Activated T-cell treated with anti-CD3 and anti-CD28 coated beads, Interleukin-2, amount 50 U/mL, for 72 hours (primary cell): ENCODE data around the gene HBG2. TPM values are rescaled to one million over a fixed set of nuclear protein-coding genes. Genes with fewer than 3 reads are reported as not detected.
"Not testable (repeated sequence)": the region's sequence is repeated elsewhere in the genome, so short reads cannot be mapped to it uniquely, and the experiment has no call there.

Experiments
- ATAC-seq, 2 donors: fragments of 150-1000 bp; cut with Tn5 transposase; replicated peaks in 1 of 2; 2 replicates each; pipeline ENCODE4 v1.10.0; 2021; ENCODE audit warnings: moderate library complexity in 2 of 2, mild to moderate bottlenecking in 1 of 2
- DNase-seq, 2 donors: peaks; one replicate each; pipeline ENCODE4 v3.0.0; 2021 to 2022; ENCODE audit warnings: mixed read lengths in 1 of 2
- H3K27ac Mint-ChIP-seq: one replicate; pipeline ENCODE4 v1.8.0; 2022; ENCODE audit warnings: mild to moderate bottlenecking, moderate library complexity, mixed read lengths
- H3K27me3 Mint-ChIP-seq: one replicate; pipeline ENCODE4 v1.8.0; 2022; ENCODE audit warnings: low read depth, mixed read lengths
- H3K36me3 Mint-ChIP-seq, 2 donors: one replicate each; pipeline ENCODE4 v1.8.0; 2022; ENCODE audit warnings: mixed read lengths in 2 of 2, mild to moderate bottlenecking in 1 of 2; ENCODE audit not compliant: insufficient read depth in 2 of 2
- H3K4me1 Mint-ChIP-seq: one replicate; pipeline ENCODE4 v1.8.0; 2022; ENCODE audit warnings: low read depth, mixed read lengths
- H3K4me3 Mint-ChIP-seq, 2 donors: one replicate each; pipeline ENCODE4 v1.8.0; 2022; ENCODE audit warnings: mild to moderate bottlenecking in 2 of 2, mixed read lengths in 2 of 2, moderate library complexity in 2 of 2
- H3K9me3 Mint-ChIP-seq, 2 donors: one replicate each; pipeline ENCODE4 v1.8.0; 2022; ENCODE audit warnings: mixed read lengths in 2 of 2
- total RNA-seq, 2 donors: library from RNA; stranded (reverse); gene quantifications; one replicate each; pipeline ENCODE4 v1.2.3, GENCODE V29; 2022

The HBG2 gene
- total RNA-seq, 2 donors from 2014 or later = not detected

DNA sequence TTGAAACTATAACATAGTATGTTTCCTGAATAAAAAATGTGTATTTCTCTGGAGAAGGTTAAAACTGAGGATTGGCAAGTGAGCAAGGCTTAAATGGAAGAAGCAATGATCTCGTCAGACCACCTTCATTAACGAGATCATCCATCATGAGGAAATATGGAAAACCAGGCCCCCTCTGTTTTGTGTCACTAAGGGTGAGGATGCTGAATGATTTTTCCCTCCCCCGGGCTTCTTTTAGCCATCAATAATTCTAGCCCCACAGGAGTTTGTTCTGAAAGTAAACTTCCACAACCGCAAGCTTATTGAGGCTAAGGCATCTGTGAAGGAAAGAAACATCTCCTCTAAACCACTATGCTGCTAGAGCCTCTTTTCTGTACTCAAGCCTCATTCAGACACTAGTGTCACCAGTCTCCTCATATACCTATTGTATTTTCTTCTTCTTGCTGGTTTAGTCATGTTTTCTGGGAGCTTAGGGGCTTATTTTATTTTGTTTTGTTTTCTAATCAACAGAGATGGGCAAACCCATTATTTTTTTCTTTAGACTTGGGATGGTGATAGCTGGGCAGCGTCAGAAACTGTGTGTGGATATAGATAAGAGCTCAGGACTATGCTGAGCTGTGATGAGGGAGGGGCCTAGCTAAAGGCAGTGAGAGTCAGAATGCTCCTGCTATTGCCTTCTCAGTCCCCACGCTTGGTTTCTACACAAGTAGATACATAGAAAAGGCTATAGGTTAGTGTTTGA is 21.0 kb upstream of the HBG2 start:
- no peak for ATAC-seq
- Mint-ChIP-seq H3K36me3 (no peaks in the 10 kb centered on the region), H3K27me3 (peaks cover 7% of the 10 kb centered on the region), H3K9me3 (no peaks in the 10 kb centered on the region), H3K4me3 (no peak overlapping the region), H3K4me1 (no peaks in the 10 kb centered on the region), H3K27ac (no peak overlapping the region)
- no peak for DNase-seq

DNA sequence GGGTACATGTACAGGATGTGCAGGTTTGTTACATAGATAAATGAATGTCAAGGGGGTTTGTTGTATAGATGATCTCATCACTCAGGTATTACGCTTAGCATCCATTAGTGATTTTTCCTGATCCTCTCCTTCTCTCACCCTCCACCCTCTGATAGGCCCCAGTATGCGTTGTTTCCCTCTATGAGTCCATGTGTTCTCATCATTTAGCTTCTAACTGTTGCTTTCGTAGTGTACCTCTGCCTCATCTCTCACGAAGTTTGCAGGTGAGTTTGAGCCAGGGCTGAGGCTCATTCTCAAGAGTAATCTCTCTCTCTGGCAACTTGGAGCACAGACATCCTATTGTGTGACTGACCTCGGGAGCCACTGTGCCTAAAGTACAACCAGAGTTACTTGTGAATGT is 19.8 kb upstream of the HBG2 start:
- Mint-ChIP-seq H3K36me3 (no peaks in the 10 kb centered on the region), H3K27me3 (peaks cover 7% of the 10 kb centered on the region), H3K4me3 (no peak overlapping the region), H3K27ac (no peak overlapping the region), H3K9me3 (no peaks in the 10 kb centered on the region), H3K4me1 (no peaks in the 10 kb centered on the region)
- no peak for DNase-seq
- ATAC-seq = no peak

DNA sequence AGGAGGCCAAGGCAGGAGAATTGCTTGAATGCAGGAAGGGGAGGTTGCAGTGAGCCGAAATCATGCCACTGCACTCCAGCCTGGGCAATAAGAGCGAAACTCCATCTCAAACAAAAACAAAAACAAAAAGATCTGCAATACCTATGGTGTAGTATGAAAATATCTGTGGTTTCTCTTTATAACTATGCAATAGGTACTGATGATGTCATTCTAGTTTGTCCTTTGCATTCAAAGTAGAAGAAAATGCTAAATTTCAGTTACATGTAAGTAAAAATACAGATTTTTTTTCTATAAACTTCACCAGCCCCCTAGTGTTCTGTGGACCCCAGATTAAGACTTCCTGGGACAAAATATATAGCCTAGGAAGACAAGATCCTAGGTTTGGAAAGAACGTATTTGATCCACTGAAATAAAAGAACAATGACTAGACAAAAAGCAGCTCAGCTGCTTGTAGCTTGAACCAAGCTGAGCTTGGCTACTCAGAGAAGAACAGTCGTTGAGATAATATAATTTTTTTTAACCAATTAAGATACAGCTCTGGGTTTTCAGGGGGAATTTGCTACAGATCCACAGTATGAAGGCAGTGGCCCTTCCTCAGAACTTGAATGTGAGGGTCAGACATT is 17.9 kb upstream of the HBG2 start:
- DNase-seq (no peak), ATAC-seq (no peak)
- no peak overlapping the region for H3K27ac Mint-ChIP-seq
- H3K4me3 Mint-ChIP-seq = no peak overlapping the region
- no peaks in the 10 kb centered on the region for H3K4me1 Mint-ChIP-seq
- H3K27me3 Mint-ChIP-seq = peaks cover 7% of the 10 kb centered on the region
- H3K36me3 Mint-ChIP-seq = no peaks in the 10 kb centered on the region
- H3K9me3 Mint-ChIP-seq = no peaks in the 10 kb centered on the region

DNA sequence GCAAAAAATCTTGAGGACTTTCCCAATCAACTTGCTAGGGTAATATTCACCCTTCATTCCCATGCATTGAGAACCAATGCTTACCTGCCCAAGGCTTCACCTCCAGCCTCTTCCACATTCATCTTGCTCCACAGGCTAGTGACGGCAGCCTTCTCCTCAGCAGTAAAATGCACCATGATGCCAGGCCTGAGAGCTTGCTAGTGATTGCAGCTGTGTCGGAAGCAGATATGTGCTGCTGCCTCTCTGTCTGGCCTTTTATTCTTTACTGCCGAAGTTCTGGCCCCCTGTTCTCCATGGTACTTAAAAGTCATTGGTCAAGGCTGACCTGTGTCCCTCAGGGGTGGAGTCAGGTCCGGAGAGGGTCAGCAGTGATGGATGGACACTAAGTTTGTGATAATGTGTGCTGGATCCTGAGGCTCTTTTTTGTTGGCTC is 15.2 kb upstream of the HBG2 start, which contains the start of gene HBE1:
TSS of gene HBE1 (minus strand) at position 231 of the 433 bp plus-strand sequence. CDS start at position 176, 55 bp downstream.
- H3K4me1 Mint-ChIP-seq = no peaks in the 10 kb centered on the region
- no peak for ATAC-seq
- DNase-seq = no peak
- H3K27ac Mint-ChIP-seq = no peak within 1 kb of the TSS
- H3K36me3 Mint-ChIP-seq = no peaks in the 10 kb centered on the region
- peaks cover 7% of the 10 kb centered on the region for H3K27me3 Mint-ChIP-seq
- no peak within 1 kb of the TSS for H3K4me3 Mint-ChIP-seq
- no peaks in the 10 kb centered on the region for H3K9me3 Mint-ChIP-seq

DNA sequence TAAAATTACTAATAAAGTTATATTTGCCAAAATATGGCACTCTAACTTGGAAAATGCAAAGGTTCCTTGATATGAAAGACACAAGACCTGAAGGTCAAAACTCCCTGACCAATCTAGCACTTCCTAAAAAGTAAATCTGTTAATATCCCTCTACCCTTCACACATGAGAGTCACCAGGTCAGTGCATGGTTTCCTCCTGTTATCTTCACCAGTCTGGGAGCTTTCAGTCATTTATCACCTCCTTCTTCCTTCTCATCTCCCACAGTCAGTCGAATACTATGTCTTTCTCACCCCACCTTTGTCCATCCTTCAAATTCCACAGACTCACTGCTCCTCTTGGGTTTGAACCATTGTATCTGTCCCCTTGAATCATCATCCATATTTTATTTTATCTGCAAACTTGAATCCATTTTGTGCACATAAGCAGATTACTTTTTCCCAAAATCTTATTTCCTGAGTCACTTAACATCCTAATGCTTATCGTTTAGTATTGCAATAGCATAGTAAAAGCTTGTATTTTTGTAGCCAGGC is 12.5 kb upstream of the HBG2 start:
- ATAC-seq (no peak), DNase-seq (no peak)
- no peaks in the 10 kb centered on the region for H3K4me1 Mint-ChIP-seq
- H3K4me3 Mint-ChIP-seq = no peak overlapping the region
- no peak overlapping the region for H3K27ac Mint-ChIP-seq
- no peaks in the 10 kb centered on the region for H3K36me3 Mint-ChIP-seq
- H3K9me3 Mint-ChIP-seq = peaks cover 0 to 1% of the 10 kb centered on the region in 2 donors
- H3K27me3 Mint-ChIP-seq = peaks cover 7% of the 10 kb centered on the region

DNA sequence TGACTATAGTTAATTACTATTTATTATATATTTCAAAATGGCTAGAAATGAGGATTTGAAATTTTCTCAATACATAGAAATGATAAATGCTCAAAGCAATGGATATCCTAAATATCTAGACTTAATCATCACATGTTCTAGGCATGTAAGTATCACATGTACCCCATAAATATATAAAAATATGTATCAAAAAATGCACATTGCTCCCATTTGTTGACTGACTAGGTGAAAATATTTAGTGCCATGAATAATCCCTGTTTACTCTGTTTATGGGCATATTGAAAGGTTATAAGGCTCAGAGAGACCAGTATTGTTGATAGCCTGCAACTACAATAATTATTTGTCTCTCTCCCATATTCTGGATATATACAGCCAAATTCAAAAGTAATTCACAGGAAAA is 12.0 kb upstream of the HBG2 start:
- peaks cover 5% of the 10 kb centered on the region for H3K27me3 Mint-ChIP-seq
- no peak overlapping the region for H3K27ac Mint-ChIP-seq
- no peak overlapping the region for H3K4me3 Mint-ChIP-seq
- H3K4me1 Mint-ChIP-seq = no peaks in the 10 kb centered on the region
- H3K9me3 Mint-ChIP-seq = peaks cover 0 to 2% of the 10 kb centered on the region in 2 donors
- ATAC-seq = no peak
- no peaks in the 10 kb centered on the region for H3K36me3 Mint-ChIP-seq
- no peak for DNase-seq

DNA sequence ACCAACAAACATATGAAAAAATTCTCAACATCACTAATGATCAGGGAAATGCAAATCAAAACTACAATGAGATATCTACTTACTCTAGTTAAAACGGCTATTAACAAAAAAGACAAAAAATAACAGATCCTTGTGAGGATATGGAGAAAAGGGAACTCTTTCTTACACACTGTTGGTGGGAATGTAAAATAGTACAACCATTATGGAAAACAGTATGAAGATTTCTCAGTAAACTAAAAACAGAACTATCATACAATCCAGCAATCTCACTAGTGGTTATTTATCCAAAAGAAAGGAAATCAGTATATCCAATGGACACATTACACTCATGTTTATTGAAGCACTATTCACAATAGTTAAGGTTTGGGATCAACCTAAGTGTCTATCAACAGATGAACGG is 11.3 kb upstream of the HBG2 start:
- Mint-ChIP-seq H3K4me3 (no peak overlapping the region), H3K27me3 (no peaks in the 10 kb centered on the region), H3K27ac (no peak overlapping the region), H3K9me3 (peaks cover 0 to 2% of the 10 kb centered on the region in 2 donors), H3K4me1 (no peaks in the 10 kb centered on the region), H3K36me3 (no peaks in the 10 kb centered on the region)
- ATAC-seq = no peak
- DNase-seq = no peak

DNA sequence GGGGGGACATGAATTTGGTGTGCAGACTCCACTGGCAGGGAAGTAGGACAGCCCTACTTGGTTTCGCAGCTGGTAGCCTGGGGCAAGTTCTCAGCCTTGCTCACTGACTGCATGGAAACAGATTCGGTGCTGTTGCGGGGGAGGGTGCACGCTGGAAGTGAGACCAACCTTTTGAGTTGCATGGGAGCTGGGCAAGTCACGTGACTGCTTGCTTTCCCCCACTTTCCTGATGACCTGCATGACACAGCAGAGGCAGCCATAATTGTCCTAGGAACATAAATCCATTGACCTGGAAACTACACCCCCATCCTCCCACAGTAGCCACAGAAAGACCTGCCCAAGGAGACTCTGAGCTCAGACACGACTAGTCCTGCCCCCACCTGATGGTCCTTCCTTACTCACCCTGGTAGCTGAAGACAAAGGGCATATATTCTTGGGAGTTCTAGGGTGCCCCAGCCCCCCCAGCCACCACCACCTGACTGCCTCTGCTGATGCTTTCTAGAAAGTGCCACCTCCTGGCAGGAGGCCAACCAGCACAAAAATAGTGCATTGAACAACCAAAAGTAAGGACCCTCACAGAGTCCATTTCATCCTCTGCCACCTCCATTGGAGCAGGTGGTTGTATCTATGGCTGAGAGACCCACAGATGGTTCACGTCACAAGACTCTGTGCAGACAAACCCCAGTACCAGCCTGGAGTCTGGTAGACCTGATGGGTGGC is 4.1 kb upstream of the HBG2 start:
- H3K27ac Mint-ChIP-seq = no peak overlapping the region
- no peak for ATAC-seq
- H3K4me1 Mint-ChIP-seq = no peaks in the 10 kb centered on the region
- no peak overlapping the region for H3K4me3 Mint-ChIP-seq
- peaks cover 1 to 4% of the 10 kb centered on the region in 2 donors for H3K9me3 Mint-ChIP-seq
- H3K36me3 Mint-ChIP-seq = no peaks in the 10 kb centered on the region
- no peaks in the 10 kb centered on the region for H3K27me3 Mint-ChIP-seq
- no peak for DNase-seq

DNA sequence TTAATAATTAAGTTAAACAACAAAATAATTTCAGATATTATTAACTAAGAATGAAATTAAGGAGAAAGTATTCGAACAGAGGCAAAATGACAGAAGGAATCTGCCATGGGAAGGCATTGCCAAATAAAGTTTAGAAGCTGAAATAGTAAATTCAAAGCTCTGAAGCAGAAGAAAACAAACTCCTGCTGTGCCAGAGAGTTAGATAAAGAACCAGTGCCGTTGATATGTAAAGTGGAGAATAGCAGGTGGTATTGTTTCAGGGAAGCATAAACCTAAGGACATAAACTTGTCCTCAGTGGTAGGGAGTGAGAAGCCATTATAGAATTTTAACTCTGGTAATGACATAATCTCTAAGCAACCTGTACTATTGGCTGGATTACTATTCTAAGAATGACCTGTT is 2.7 kb upstream of the HBG2 start:
- Mint-ChIP-seq H3K9me3 (peaks cover 1 to 4% of the 10 kb centered on the region in 2 donors), H3K4me1 (no peaks in the 10 kb centered on the region), H3K36me3 (no peaks in the 10 kb centered on the region), H3K27me3 (no peaks in the 10 kb centered on the region), H3K4me3 (no peak overlapping the region), H3K27ac (no peak overlapping the region)
- ATAC-seq (no peak), DNase-seq (no peak)

DNA sequence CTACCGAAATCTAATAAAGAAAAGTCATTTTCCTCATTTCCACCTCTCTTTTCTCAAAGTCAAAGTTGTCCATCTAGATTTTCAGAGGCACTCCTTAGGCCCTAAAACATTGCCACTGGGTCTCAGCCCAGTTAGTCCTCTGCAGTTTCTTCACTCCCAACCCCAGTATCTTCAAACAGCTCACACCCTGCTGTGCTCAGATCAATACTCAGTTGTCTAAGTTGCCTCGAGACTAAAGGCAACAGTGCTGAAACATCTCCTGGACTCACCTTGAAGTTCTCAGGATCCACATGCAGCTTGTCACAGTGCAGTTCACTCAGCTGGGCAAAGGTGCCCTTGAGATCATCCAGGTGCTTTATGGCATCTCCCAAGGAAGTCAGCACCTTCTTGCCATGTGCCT is 558 bp downstream of the HBG2 start:
- not testable (repeated sequence) for H3K4me3 Mint-ChIP-seq, H3K36me3 Mint-ChIP-seq, H3K27ac Mint-ChIP-seq, H3K27me3 Mint-ChIP-seq, H3K9me3 Mint-ChIP-seq, H3K4me1 Mint-ChIP-seq, ATAC-seq, DNase-seq

DNA sequence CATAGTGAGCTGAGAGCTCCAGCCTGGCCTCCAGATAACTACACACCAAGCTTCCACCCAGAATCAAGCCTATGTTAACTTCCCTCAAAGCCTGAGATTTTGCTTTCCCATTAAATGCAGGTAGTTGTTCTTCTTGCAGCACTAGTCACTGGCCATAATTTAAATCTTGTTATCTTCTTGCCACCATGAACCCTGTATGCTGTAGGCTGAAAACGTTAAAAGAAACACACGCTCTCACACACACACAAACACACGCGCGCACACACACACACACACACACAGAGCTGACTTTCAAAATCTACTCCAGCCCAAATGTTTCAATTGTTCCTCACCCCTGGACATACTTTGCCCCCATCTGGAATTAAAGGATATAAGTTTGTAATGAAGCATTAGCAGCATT is 1.1 kb downstream of the HBG2 start:
- not testable (repeated sequence) for H3K4me1 Mint-ChIP-seq, H3K36me3 Mint-ChIP-seq, H3K27me3 Mint-ChIP-seq, DNase-seq, H3K9me3 Mint-ChIP-seq, H3K4me3 Mint-ChIP-seq, ATAC-seq, H3K27ac Mint-ChIP-seq

DNA sequence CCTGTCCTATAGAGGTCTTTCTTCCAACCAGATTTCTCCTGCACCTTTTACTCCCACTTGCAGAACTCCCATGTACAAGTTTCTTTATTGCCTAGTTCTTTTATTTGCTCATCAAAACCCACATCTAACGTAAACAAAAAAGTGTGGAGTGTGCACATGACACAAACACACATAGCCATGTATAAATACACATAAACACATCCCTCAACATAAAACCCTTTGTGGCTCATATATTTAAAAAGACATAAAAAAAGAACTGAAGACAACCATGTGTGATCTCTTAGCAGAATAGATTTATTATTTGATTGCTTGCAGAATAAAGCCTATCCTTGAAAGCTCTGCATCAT is 1.7 kb downstream of the HBG2 start:
- DNase-seq = no peak
- Mint-ChIP-seq H3K27ac (no peak overlapping the region), H3K27me3 (no peaks in the 10 kb centered on the region), H3K4me3 (no peak overlapping the region), H3K4me1 (no peaks in the 10 kb centered on the region), H3K9me3 (peaks cover 0 to 1% of the 10 kb centered on the region in 2 donors), H3K36me3 (no peaks in the 10 kb centered on the region)
- ATAC-seq = no peak

DNA sequence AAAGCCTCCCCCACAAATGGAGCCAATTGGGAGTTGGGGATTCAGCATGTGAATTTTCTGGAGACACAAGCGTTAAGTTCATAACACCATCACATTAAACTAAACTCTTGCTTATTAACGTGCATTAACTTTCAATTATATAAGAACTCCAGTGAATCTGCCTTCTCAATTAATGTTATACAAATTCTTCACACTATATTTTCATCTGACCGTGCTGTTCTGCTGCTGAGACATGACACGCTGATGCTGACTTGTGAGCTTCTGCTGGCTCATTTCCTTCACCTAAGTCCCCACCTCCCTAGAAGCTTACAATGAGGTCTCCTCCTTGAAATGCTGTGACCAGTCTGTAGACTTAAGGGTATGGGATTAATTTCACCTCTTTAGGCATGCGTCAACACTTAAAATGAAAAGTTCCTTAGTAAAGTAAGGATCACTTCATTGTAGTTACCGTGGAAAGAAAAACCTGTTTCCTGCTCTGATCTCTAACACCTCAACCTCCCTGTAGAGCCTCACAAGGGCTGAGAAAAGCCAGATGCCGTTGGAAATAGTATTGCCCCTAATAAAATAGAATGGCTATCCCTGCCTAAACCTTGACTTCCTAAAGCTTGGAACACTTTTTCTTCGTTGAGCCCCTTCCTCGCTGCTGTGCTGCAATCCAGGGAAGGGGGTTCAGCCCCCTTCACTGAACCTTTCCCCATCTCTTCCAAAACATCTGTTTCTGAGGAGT is 2.2 kb downstream of the HBG2 start:
- Mint-ChIP-seq H3K4me1 (no peaks in the 10 kb centered on the region), H3K4me3 (no peak overlapping the region), H3K36me3 (no peaks in the 10 kb centered on the region), H3K27me3 (no peaks in the 10 kb centered on the region), H3K9me3 (no peaks in the 10 kb centered on the region), H3K27ac (no peak overlapping the region)
- ATAC-seq (no peak), DNase-seq (no peak)
